ENCODE data around the gene DNAH2.
"Not testable (repeated sequence)": the region's sequence is repeated elsewhere in the genome, so short reads cannot be mapped to it uniquely, and the experiment has no call there.

Gene DNAH2

DNA sequence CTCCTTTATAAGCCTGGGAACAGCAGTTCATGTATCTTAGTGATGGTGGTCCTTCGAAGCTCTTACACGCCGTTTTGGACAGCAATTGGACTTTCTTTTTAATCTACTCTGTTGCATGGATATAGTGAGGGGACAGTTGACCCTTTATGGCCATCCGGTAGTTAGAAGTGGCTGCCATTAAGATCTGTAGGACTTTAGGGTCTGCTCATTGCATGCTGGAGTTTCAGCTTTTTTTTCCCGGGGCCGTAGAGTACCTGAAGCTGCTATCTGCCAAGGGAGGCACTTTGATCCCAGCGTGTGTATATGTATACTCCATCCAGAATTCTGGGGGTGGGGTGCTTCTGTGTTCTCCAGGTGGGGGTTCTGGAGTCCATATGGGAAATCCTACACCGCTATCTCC is 141.5 kb downstream of the DNAH2 start:
- no peak for DNase-seq (ENCODE audit: low read depth)
- H3K4me3 ChIP-seq (ENCODE audit: low read length), result peak overlapping the region; percentile 91
- TF ChIP-seq, protein P1, sequence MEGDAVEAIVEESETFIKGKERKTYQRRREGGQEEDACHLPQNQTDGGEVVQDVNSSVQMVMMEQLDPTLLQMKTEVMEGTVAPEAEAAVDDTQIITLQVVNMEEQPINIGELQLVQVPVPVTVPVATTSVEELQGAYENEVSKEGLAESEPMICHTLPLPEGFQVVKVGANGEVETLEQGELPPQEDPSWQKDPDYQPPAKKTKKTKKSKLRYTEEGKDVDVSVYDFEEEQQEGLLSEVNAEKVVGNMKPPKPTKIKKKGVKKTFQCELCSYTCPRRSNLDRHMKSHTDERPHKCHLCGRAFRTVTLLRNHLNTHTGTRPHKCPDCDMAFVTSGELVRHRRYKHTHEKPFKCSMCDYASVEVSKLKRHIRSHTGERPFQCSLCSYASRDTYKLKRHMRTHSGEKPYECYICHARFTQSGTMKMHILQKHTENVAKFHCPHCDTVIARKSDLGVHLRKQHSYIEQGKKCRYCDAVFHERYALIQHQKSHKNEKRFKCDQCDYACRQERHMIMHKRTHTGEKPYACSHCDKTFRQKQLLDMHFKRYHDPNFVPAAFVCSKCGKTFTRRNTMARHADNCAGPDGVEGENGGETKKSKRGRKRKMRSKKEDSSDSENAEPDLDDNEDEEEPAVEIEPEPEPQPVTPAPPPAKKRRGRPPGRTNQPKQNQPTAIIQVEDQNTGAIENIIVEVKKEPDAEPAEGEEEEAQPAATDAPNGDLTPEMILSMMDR (conservative IDR thresholded peaks at IDR 0.05; ENCODE audit: low read length), result no peak

DNA sequence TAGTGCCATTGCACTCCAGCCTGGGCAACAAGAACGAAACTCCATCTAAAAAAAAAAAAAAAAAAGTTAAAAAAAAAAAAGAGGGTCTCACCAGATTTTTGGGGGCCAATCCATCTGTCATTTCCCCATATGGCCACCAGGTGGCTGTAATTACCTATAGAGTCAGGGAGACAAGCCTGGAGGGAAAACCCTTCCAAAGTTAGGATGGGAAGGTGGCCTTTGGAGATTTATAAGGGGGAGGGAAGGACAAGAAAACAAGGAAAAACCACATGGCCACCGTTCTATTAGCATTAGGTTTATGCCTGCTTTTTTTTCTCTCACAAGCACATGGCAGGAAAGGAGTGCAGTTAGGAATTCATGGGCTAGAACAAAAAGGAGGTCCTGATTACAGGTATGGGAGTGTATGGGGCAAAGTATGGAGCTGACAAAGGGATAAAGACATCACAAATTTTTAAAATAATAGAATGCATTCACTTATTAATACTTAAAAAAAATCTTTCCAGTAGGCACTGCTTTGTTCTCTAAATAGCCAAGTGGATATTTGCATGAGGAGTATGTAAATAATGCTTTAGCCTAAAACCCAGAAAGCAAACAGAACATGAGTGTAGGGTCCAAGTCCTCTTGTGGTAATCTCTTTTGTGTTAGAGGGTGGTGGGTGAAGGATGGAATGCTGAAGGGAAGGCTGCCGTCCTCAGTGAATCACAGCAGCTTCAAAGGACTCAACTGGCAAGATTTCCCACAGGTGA is 145.3 kb downstream of the DNAH2 start:
- DNase-seq (ENCODE audit: low read depth), result peak; percentile 48
- H3K4me3 ChIP-seq (ENCODE audit: low read length), result no peak overlapping the region
- TF ChIP-seq, protein P1 (conservative IDR thresholded peaks at IDR 0.05; ENCODE audit: low read length), result peak; percentile 75

DNA sequence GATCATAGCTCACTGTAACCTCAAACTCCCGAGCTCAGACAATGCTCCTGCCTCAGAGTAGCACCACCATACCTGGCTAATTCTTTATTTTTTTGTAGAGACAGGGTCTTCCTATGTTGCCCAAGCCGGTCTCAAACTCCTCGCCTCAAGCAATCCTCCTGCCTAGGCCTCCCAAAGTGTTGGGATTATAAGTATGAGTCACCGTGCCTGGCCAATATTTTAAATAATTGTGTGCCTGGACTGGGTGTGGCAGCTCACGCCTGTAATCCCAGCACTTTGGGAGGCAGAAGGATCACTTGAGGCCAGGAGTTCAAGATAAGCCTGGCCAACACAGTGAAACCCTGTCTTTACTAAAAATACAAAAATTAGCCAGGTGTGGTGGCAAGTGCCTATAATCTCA is 146.8 kb downstream of the DNAH2 start:
- DNase-seq (ENCODE audit: low read depth); H3K4me3 ChIP-seq (ENCODE audit: low read length): not testable (repeated sequence)

DNA sequence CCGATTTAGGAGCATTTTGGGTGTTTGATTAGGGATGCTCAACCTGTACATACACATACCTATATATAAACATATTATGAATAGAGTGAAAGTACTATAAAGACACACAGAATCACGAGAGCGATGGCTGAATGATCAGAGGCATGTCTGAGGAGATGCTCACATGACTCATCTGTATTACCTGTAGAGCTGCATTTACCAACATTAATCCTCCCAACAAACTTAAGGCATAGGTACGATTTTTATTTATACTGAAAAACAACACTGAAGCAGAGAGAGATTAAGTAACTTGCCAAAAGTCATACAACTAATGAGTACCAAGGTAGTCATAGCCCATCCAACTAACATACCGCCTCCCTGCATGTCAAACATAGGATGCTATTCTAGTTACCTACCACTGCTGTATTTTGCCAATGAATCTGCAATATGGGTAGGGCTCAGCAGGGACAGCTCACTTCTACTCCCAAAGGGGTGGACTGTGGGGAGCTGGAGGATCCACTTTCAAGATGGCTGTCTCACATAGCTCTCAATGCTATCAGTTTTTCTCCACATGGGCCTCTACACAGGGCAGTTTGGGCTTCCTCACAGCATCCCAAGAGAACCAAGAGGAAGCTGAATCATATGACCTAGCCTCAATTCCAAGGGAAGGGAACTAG is 147.6 kb downstream of the DNAH2 start:
- DNase-seq (ENCODE audit: low read depth), result no peak
- no peak overlapping the region for H3K4me3 ChIP-seq (ENCODE audit: low read length)
- TF ChIP-seq, protein P1 (conservative IDR thresholded peaks at IDR 0.05; ENCODE audit: low read length), result no peak

DNA sequence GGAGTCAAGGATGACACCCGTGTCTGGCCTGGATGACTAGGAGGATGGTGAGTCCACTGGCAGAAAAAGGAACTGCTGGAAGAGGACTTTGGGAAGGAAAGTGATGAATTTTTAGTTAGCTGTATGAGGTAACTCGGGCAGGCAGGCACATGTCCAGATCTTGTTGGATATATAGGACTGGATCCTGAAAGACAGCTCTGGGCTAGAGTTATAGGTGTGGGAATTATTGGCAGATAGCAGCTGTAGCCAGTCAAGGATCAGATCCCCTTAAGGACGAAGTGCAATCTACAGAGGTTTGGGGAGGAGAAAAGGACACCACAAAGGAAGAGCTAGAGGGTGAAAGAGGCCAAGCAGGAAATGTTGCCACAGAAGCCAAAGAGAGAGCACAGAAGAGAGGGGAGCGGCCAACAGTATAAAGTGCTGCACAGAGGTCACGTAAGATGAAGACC is 150.4 kb downstream of the DNAH2 start:
- H3K4me3 ChIP-seq (ENCODE audit: low read length), result no peak overlapping the region
- no peak for DNase-seq (ENCODE audit: low read depth)
- TF ChIP-seq, protein P1 (conservative IDR thresholded peaks at IDR 0.05; ENCODE audit: low read length), result no peak

DNA sequence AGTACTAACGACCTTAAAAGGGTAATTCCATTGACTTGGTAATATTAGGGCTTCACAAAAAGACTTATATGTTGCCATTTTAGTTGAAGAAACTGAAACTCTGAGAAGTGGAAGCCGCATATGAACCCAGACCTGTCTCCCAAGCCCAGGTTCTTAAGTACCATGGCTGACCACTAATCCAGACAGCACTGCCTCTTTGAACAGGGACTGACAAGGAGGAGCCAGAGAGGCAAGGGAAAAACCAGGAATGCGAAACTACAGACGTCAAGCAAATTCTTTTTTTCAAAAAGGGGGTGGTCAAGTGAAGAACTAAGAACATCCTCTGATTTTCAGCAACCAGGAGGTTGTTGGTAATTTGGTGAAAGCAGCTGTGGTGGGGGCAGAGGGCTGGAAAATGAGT is 155.5 kb downstream of the DNAH2 start:
- TF ChIP-seq, protein P1 (conservative IDR thresholded peaks at IDR 0.05; ENCODE audit: low read length), result no peak
- no peak for DNase-seq (ENCODE audit: low read depth)
- H3K4me3 ChIP-seq (ENCODE audit: low read length), result no peak overlapping the region

DNA sequence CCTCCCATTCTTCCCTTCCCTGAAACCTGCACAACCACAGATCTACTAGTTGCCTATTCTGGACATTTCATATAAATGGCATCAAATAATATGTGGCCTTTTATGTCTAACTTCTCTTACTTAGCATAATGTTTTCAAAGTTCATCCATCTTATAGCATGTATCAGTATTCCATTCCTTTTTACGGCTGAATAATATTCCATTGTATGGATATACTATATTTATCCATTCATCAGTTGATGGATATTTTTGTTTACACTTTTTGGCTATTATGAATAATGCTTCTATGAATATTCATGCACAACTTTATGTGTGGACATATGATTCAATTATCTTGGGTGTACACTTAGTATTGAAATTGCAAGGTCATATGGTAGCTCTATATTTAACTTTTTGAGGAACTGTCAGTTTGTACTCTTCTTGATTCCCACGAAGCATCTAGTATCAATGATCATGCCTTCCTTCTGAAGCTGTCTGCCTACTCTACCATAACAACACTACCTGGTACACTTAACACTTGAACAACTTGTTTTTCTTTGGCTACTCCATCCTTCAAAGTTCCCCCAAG is 158.3 kb downstream of the DNAH2 start:
- no peak overlapping the region for H3K4me3 ChIP-seq (ENCODE audit: low read length)
- TF ChIP-seq, protein P1 (conservative IDR thresholded peaks at IDR 0.05; ENCODE audit: low read length), result no peak
- DNase-seq (ENCODE audit: low read depth), result no peak
